CD4-positive, alpha-beta T cell (primary cell): ENCODE data around the gene PLEKHA8. TPM values are rescaled to one million over a fixed set of nuclear protein-coding genes. Genes with fewer than 3 reads are reported as not detected.

Experiments
- ATAC-seq: fragments of 200-7000 bp; cut with Tn5 transposase; one replicate; pipeline ENCODE4 v1.10.0; 2022; ENCODE audit warnings: mild to moderate bottlenecking; ENCODE audit not compliant: poor library complexity
- CTCF ChIA-PET: fragments of 350-600 bp; sonication (Branson Sonifier 250); formaldehyde crosslinking; loops from one replicate; lab custom pipeline; 2021; ENCODE audit warnings: antibody characterized with exemption, inconsistent platforms; lab: Charles Lee
- POLR2A ChIA-PET: fragments of 350-600 bp; sonication (Branson Sonifier 250); formaldehyde crosslinking; loops from one replicate; lab custom pipeline; 2021; ENCODE audit warnings: antibody characterized with exemption, inconsistent platforms; lab: Charles Lee
- DNase-seq, 14 experiments: peaks; one replicate each; pipeline ENCODE4 v3.0.0-alpha.2; 2013 to 2020; ENCODE audit warnings: mixed read lengths in 2 of 14
- H3K27ac ChIP-seq, 2 donors: one replicate each; pipeline versions ENCODE4 v1.5.1 to v1.7.0; 2013; ENCODE audit warnings: low read length in 2 of 2, low read depth in 1 of 2, mild to moderate bottlenecking in 1 of 2
- H3K27me3 ChIP-seq, 2 experiments: 1 replicate in 1 of 2; 2 replicates in 1 of 2; pipeline versions ENCODE4 v1.6.1 to v1.7.0; 2013; ENCODE audit warnings: low read length in 2 of 2, control low read depth in 1 of 2, mild to moderate bottlenecking in 1 of 2, moderate library complexity in 1 of 2; ENCODE audit not compliant: insufficient read depth in 2 of 2, control insufficient read depth in 1 of 2
- H3K36me3 ChIP-seq: one replicate; pipeline ENCODE4 v1.6.1; 2013; ENCODE audit warnings: low read length, control low read depth; ENCODE audit not compliant: insufficient read depth
- H3K4me1 ChIP-seq: one replicate; pipeline ENCODE4 v1.6.1; 2013; ENCODE audit warnings: low read length, control low read depth; ENCODE audit not compliant: insufficient read depth
- H3K4me3 ChIP-seq: one replicate; pipeline ENCODE4 v1.5.1; 2013; ENCODE audit warnings: mild to moderate bottlenecking, low read length, moderate library complexity
- H3K9me3 ChIP-seq, 2 experiments: 1 replicate in 1 of 2; 2 replicates in 1 of 2; pipeline versions ENCODE4 v1.6.1 to v1.7.0; 2013; ENCODE audit warnings: low read length in 2 of 2, mild to moderate bottlenecking in 2 of 2, control low read depth in 1 of 2, moderate library complexity in 1 of 2; ENCODE audit not compliant: control insufficient read depth in 1 of 2, insufficient read depth in 1 of 2
- H3K27ac Mint-ChIP-seq: one replicate; pipeline ENCODE4 v1.8.0; 2020; ENCODE audit warnings: mixed read lengths
- H3K27me3 Mint-ChIP-seq: one replicate; pipeline ENCODE4 v1.8.0; 2021; ENCODE audit warnings: mixed read lengths
- H3K36me3 Mint-ChIP-seq: one replicate; pipeline ENCODE4 v1.8.0; 2021; ENCODE audit warnings: low read depth, mixed read lengths
- H3K4me1 Mint-ChIP-seq: one replicate; pipeline ENCODE4 v1.8.0; 2021; ENCODE audit warnings: low read depth, mixed read lengths
- H3K4me3 Mint-ChIP-seq: one replicate; pipeline ENCODE4 v1.8.0; 2020; ENCODE audit warnings: mild to moderate bottlenecking, mixed read lengths
- H3K9me3 Mint-ChIP-seq: one replicate; pipeline ENCODE4 v1.8.0; 2020; ENCODE audit warnings: mixed read lengths
- intact Hi-C, 2 experiments: fragments of 100-400 bp; cut with DNase I in 1 of 2; cut with micrococcal nuclease in 1 of 2; formaldehyde crosslinking; loops; one replicate each; pipeline versions ENCODE4 v1.15.1 to v1.9.0; 2023 to 2025; cut with DNase I, micrococcal nuclease
- total RNA-seq, 174 experiments: library from RNA in 2 of 174; stranded (reverse) in 2 of 174; gene quantifications; one replicate each; pipeline ENCODE4 v1.2.3 and lab custom pipeline; 2021 to 2026
- TF ChIP-seq, protein P1 (sequence below): fragments of 200-600 bp; IDR thresholded peaks from one replicate; pipeline ENCODE4 v1.8.0; 2022; ENCODE audit warnings: antibody characterized with exemption, mild to moderate bottlenecking

PLEKHA8 gene
- total RNA-seq, 2 experiments from 2014 or later: 7.0 to 7.4 TPM

DNA sequence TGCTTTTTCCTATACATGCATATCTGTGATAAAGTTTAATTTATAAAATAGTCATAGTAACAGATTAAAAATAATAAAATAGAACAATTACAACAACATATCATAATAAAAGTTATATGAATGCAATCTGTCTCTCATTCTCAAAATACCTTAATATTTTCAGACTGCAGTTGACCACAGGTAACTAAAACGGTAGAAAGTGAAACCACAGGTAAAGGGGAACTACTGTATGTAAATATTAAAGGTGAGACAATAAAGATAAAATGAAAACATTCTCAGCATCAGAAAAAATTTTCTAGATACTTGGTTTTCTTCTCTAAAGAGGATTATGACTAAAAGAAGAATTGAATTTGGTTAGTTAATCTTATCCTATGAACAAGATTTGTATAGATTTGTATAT lies 7.7 kb upstream of the PLEKHA8 start:
- Mint-ChIP-seq H3K27me3 (no peaks in the 10 kb centered on the region), H3K9me3 (no peaks in the 10 kb centered on the region), H3K36me3 (peaks cover 10% of the 10 kb centered on the region), H3K4me3 (no peak overlapping the region), H3K27ac (no peak overlapping the region), H3K4me1 (peaks cover 24% of the 10 kb centered on the region)
- intact Hi-C loops: loop anchor here in 1 of 2 experiments (10.0 kb wide), 1 partner anchor 114 kb away; the partner anchor contains the start of gene MTURN
- Histone ChIP-seq H3K9me3 (no peaks in the 10 kb centered on the region), H3K4me3 (no peak overlapping the region), H3K27me3 (no peaks in the 10 kb centered on the region), H3K36me3 (peaks cover 2% of the 10 kb centered on the region), H3K27ac (no peak overlapping the region), H3K4me1 (peaks cover 5% of the 10 kb centered on the region)
- CTCF ChIA-PET: no interaction called here
- POLR2A ChIA-PET: no interaction called here
- ATAC-seq (no peak), DNase-seq (no peak)
- TF ChIP-seq, protein P1, sequence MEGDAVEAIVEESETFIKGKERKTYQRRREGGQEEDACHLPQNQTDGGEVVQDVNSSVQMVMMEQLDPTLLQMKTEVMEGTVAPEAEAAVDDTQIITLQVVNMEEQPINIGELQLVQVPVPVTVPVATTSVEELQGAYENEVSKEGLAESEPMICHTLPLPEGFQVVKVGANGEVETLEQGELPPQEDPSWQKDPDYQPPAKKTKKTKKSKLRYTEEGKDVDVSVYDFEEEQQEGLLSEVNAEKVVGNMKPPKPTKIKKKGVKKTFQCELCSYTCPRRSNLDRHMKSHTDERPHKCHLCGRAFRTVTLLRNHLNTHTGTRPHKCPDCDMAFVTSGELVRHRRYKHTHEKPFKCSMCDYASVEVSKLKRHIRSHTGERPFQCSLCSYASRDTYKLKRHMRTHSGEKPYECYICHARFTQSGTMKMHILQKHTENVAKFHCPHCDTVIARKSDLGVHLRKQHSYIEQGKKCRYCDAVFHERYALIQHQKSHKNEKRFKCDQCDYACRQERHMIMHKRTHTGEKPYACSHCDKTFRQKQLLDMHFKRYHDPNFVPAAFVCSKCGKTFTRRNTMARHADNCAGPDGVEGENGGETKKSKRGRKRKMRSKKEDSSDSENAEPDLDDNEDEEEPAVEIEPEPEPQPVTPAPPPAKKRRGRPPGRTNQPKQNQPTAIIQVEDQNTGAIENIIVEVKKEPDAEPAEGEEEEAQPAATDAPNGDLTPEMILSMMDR: no peak

DNA sequence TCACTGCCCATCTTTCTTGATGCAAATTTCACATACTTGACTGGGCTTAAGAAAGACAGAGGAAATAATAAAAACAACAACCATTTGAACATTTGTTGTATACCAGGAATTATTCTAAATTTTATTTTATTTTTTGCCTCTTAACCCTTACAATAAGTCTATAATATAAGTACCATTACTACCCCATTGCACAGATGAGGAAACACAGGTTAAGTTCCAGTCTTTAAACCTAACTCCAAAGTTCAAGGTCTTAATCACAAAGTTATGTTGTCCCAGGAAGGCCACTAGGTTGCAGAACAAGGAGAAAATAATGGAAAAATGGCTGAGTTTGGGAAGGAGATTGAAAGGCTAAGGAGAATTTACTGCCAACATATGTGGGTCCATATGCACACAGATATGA lies 5.2 kb upstream of the PLEKHA8 start:
- peaks cover 5% of the 10 kb centered on the region for H3K4me1 ChIP-seq
- CTCF ChIA-PET: no interaction called here
- H3K27ac ChIP-seq: no peak overlapping the region
- Mint-ChIP-seq H3K27ac (no peak overlapping the region), H3K4me3 (no peak overlapping the region), H3K4me1 (peaks cover 42% of the 10 kb centered on the region), H3K27me3 (no peaks in the 10 kb centered on the region), H3K9me3 (no peaks in the 10 kb centered on the region), H3K36me3 (peaks cover 24% of the 10 kb centered on the region)
- POLR2A ChIA-PET: interaction anchor here (0.7 kb wide), 1 partner anchor 1909 kb away, joined by 4 read pairs; no protein-coding TSS in a partner anchor
- TF ChIP-seq, protein P1: no peak
- no peaks in the 10 kb centered on the region for H3K9me3 ChIP-seq
- DNase-seq (no peak), ATAC-seq (no peak)
- H3K27me3 ChIP-seq: no peaks in the 10 kb centered on the region
- no peak overlapping the region for H3K4me3 ChIP-seq
- peaks cover 2% of the 10 kb centered on the region for H3K36me3 ChIP-seq
- intact Hi-C loops: loop anchor here in 1 of 2 experiments (10.0 kb wide), 1 partner anchor 112 kb away; the partner anchor contains the start of gene MTURN

GRCh38 chr7:30023524-30023923 lies 4.7 kb upstream of the PLEKHA8 start:
- Histone ChIP-seq H3K27ac (no peak overlapping the region), H3K9me3 (no peaks in the 10 kb centered on the region), H3K27me3 (no peaks in the 10 kb centered on the region), H3K36me3 (no peaks in the 10 kb centered on the region), H3K4me3 (no peak overlapping the region), H3K4me1 (peaks cover 5% of the 10 kb centered on the region)
- ChIA-PET CTCF (no interaction called here), POLR2A (no interaction called here)
- H3K27me3 Mint-ChIP-seq: no peaks in the 10 kb centered on the region
- peaks cover 20% of the 10 kb centered on the region for H3K36me3 Mint-ChIP-seq
- peaks cover 42% of the 10 kb centered on the region for H3K4me1 Mint-ChIP-seq
- intact Hi-C loops: loop anchor here in 1 of 2 experiments (10.0 kb wide), 1 partner anchor 111 kb away; the partner anchor contains the start of gene MTURN
- DNase-seq (no peak), ATAC-seq (no peak)
- no peak overlapping the region for H3K27ac Mint-ChIP-seq
- H3K9me3 Mint-ChIP-seq: no peaks in the 10 kb centered on the region
- H3K4me3 Mint-ChIP-seq: peak overlapping the region; percentile 70
- TF ChIP-seq, protein P1: no peak
